ENCODE results near the gene ERN2. TPM values are rescaled to one million over a fixed set of nuclear protein-coding genes. Genes with fewer than 3 reads are reported as not detected.

The ERN2 gene
- polyA plus RNA-seq, 1 of the 3 experiments (the other 2 are of a cell fraction), result 0.03 TPM

DNA sequence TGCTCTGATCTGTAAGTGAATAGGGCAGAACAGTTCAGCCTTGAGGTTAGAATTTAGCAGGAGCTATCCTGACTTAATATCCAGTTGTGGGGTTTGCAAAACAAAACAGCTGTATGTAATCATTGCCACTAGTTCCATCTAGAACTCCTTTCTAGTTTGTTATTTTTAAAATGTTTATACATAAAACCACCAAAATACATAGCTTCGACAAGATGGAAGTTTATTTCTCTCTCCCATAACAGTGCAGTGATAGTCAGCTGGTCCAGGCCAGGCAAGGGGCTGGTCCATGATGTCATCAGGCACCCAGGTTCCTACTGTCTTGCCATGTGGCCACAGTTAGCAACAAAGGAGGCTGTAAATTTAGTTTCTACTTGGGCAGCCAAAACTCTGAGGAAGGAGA is 44.8 kb downstream of the ERN2 start:
- ChIA-PET CTCF (interaction anchor here (1.5 to 3.1 kb wide), 2 partner anchors 10 to 72 kb away, joined by 5 to 19 read pairs; partner anchors contain the start of genes NDUFAB1 and PLK1), POLR2A (no interaction called here)
- Histone ChIP-seq H2AFZ (ENCODE audit: low read depth) (no peak overlapping the region), H3K27ac (ENCODE audit: low read depth in 2 of 2, low read length in 1 of 2) (no peak overlapping the region), H4K20me1 (ENCODE audit: insufficient read depth) (peaks cover 3% of the 10 kb centered on the region), H3F3A (replicated peaks; ENCODE audit: insufficient read depth) (peaks cover 16% of the 10 kb centered on the region), H3K9ac (no peak overlapping the region), H3K4me1 (ENCODE audit: control insufficient read depth in 1 of 2, insufficient read depth in 2 of 2, low read depth in 1 of 2, low read length in 1 of 2) (peaks cover 0 to 12% of the 10 kb centered on the region in 2 experiments; a peak in 1 of 4 replicates), H3K9me3 (no peaks in the 10 kb centered on the region), H3K4me2 (no peak overlapping the region), H3K4me3 (ENCODE audit: low read depth in 2 of 2, low read length in 1 of 2) (no peak overlapping the region), H3K79me2 (ENCODE audit: insufficient read depth) (peaks cover 3% of the 10 kb centered on the region; the same call in 1 of the 2 replicates), H3K27me3 (ENCODE audit: insufficient read depth) (no peaks in the 10 kb centered on the region), H3K9me2 (no peaks in the 10 kb centered on the region), H3K36me3 (replicated peaks in 1 of 2; ENCODE audit: control insufficient read depth in 1 of 2, insufficient read depth in 2 of 2, low read length in 1 of 2) (peaks cover 57 to 85% of the 10 kb centered on the region in 2 experiments)
- 89% methylated on average over 1 of the region's 1 CpG for WGBS (ENCODE audit: low lambda C conversion rate)
- TF ChIP-seq EZH2phosphoT487 (IDR thresholded peaks at IDR 0.05; ENCODE audit: borderline replicate concordance, low read depth), result no peak
- TF ChIP-seq FOXJ3 (CRISPR knock-in tag; IDR thresholded peaks at IDR 0.05), result no peak
- DNase-seq, result no peak

GRCh38 chr16:23667355-23667659 is 45.7 kb downstream of the ERN2 start:
- Histone ChIP-seq H3F3A (replicated peaks; ENCODE audit: insufficient read depth) (peaks cover 16% of the 10 kb centered on the region), H3K27ac (ENCODE audit: low read depth in 2 of 2, low read length in 1 of 2) (no peak overlapping the region), H3K9me3 (no peaks in the 10 kb centered on the region), H3K36me3 (replicated peaks in 1 of 2; ENCODE audit: control insufficient read depth in 1 of 2, insufficient read depth in 2 of 2, low read length in 1 of 2) (peaks cover 64 to 92% of the 10 kb centered on the region in 2 experiments), H3K9me2 (no peaks in the 10 kb centered on the region), H2AFZ (ENCODE audit: low read depth) (no peak overlapping the region), H3K4me1 (ENCODE audit: control insufficient read depth in 1 of 2, insufficient read depth in 2 of 2, low read depth in 1 of 2, low read length in 1 of 2) (peaks cover 0 to 12% of the 10 kb centered on the region in 2 experiments; a peak in 1 of 4 replicates), H3K4me2 (no peak overlapping the region), H3K9ac (no peak overlapping the region), H3K27me3 (ENCODE audit: insufficient read depth) (no peaks in the 10 kb centered on the region), H3K4me3 (ENCODE audit: low read depth in 2 of 2, low read length in 1 of 2) (no peak overlapping the region), H3K79me2 (ENCODE audit: insufficient read depth) (peaks cover 3% of the 10 kb centered on the region; the same call in 1 of the 2 replicates), H4K20me1 (ENCODE audit: insufficient read depth) (peaks cover 3% of the 10 kb centered on the region)
- ChIA-PET POLR2A (no interaction called here), CTCF (interaction anchor here (1.3 to 3.1 kb wide), 2 partner anchors 10 to 11 kb away, joined by 4 to 19 read pairs; partner anchors contain the start of gene PLK1)
- DNase-seq, result no peak
- WGBS (ENCODE audit: low lambda C conversion rate), result 96% methylated on average over 3 of the region's 6 CpGs
- TF ChIP-seq RXRA (IDR thresholded peaks at IDR 0.05; ENCODE audit: borderline replicate concordance, low read depth) (no peak), RFX5 (IDR thresholded peaks at IDR 0.05; ENCODE audit: low read length) (no peak), JUND (IDR thresholded peaks at IDR 0.05) (no peak), GATA2 (CRISPR knock-in tag; IDR thresholded peaks at IDR 0.05) (no peak)

GRCh38 chr16:23666571-23667354 is 46.3 kb downstream of the ERN2 start:
- H4K20me1 ChIP-seq (ENCODE audit: insufficient read depth), result peaks cover 3% of the 10 kb centered on the region
- H3K9me3 ChIP-seq, result no peaks in the 10 kb centered on the region
- H3K4me2 ChIP-seq, result no peak overlapping the region
- H3K79me2 ChIP-seq (ENCODE audit: insufficient read depth), result peaks cover 6% of the 10 kb centered on the region; the same call in 1 of the 2 replicates
- H3K27me3 ChIP-seq (ENCODE audit: insufficient read depth), result no peaks in the 10 kb centered on the region
- no peak overlapping the region for H2AFZ ChIP-seq (ENCODE audit: low read depth)
- H3K9me2 ChIP-seq, result no peaks in the 10 kb centered on the region
- H3F3A ChIP-seq (replicated peaks; ENCODE audit: insufficient read depth), result peaks cover 16% of the 10 kb centered on the region
- peaks cover 65 to 92% of the 10 kb centered on the region in 2 experiments for H3K36me3 ChIP-seq (replicated peaks in 1 of 2; ENCODE audit: control insufficient read depth in 1 of 2, insufficient read depth in 2 of 2, low read length in 1 of 2)
- H3K9ac ChIP-seq, result no peak overlapping the region
- no peak for DNase-seq
- ChIA-PET CTCF (interaction anchor here (1.3 kb wide), 1 partner anchor 10 kb away, joined by 4 read pairs; no protein-coding TSS in a partner anchor), POLR2A (no interaction called here)
- peaks cover 0 to 12% of the 10 kb centered on the region in 2 experiments; a peak in 1 of 4 replicates for H3K4me1 ChIP-seq (ENCODE audit: control insufficient read depth in 1 of 2, insufficient read depth in 2 of 2, low read depth in 1 of 2, low read length in 1 of 2)
- H3K4me3 ChIP-seq (ENCODE audit: low read depth in 2 of 2, low read length in 1 of 2), result no peak overlapping the region
- H3K27ac ChIP-seq (ENCODE audit: low read depth in 2 of 2, low read length in 1 of 2), result no peak overlapping the region
- WGBS (ENCODE audit: low lambda C conversion rate), result 86% methylated on average over 7 of the region's 7 CpGs
- TF ChIP-seq NRF1 (IDR thresholded peaks at IDR 0.05; ENCODE audit: low read depth, low read length), result no peak
- TF ChIP-seq PBX3 (IDR thresholded peaks at IDR 0.05), result no peak
- no peak for TF ChIP-seq TCF12 (IDR thresholded peaks at IDR 0.05)
- no peak for TF ChIP-seq RCOR1 (IDR thresholded peaks at IDR 0.05; ENCODE audit: low read length)
- no peak for TF ChIP-seq RXRA (IDR thresholded peaks at IDR 0.05; ENCODE audit: borderline replicate concordance, low read depth)
- TF ChIP-seq, protein P1, sequence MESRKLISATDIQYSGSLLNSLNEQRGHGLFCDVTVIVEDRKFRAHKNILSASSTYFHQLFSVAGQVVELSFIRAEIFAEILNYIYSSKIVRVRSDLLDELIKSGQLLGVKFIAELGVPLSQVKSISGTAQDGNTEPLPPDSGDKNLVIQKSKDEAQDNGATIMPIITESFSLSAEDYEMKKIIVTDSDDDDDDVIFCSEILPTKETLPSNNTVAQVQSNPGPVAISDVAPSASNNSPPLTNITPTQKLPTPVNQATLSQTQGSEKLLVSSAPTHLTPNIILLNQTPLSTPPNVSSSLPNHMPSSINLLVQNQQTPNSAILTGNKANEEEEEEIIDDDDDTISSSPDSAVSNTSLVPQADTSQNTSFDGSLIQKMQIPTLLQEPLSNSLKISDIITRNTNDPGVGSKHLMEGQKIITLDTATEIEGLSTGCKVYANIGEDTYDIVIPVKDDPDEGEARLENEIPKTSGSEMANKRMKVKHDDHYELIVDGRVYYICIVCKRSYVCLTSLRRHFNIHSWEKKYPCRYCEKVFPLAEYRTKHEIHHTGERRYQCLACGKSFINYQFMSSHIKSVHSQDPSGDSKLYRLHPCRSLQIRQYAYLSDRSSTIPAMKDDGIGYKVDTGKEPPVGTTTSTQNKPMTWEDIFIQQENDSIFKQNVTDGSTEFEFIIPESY (IDR thresholded peaks at IDR 0.05; ENCODE audit: borderline replicate concordance, low read depth), result no peak
- TF ChIP-seq POLR2AphosphoS5 (IDR thresholded peaks at IDR 0.05; ENCODE audit: low read depth, low read length), result no peak
- TF ChIP-seq, protein P2, sequence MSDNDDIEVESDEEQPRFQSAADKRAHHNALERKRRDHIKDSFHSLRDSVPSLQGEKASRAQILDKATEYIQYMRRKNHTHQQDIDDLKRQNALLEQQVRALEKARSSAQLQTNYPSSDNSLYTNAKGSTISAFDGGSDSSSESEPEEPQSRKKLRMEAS (IDR thresholded peaks at IDR 0.05; ENCODE audit: low read depth), result no peak
- TF ChIP-seq RAD21 (IDR thresholded peaks at IDR 0.05; ENCODE audit: low read length), result no peak
- TF ChIP-seq RFX5 (IDR thresholded peaks at IDR 0.05; ENCODE audit: low read length), result no peak
- TF ChIP-seq MXI1 (IDR thresholded peaks at IDR 0.05; ENCODE audit: low read depth, low read length), result no peak
- TF ChIP-seq NFIC (IDR thresholded peaks at IDR 0.05; ENCODE audit: borderline replicate concordance), result no peak
